Fibroblast of pulmonary artery (primary cell): ENCODE data around the gene ATXN2L.

ENCODE experiments used
- DNase-seq: peaks from one replicate; pipeline ENCODE4 v3.0.0-alpha.2; 2010; ENCODE audit warnings: low read depth
- H3K4me3 ChIP-seq: replicated peaks from 2 replicates; pipeline ENCODE4 v1.5.1; 2011; ENCODE audit warnings: low read depth, mild to moderate bottlenecking, control low read depth, low read length, moderate library complexity
- CTCF ChIP-seq: IDR thresholded peaks from 2 replicates; pipeline ENCODE4 v1.5.1; 2011; ENCODE audit warnings: mild to moderate bottlenecking, control low read depth, low read length, inconsistent platforms; ENCODE audit errors: missing control alignments

The ATXN2L gene

GRCh38 chr16:28846080-28846932, 23.5 kb downstream of the ATXN2L start, which contains the start of gene TUFM:
TSS of gene TUFM (minus strand) at chr16:28846348. CDS start at chr16:28846269, 79 bp downstream.
- peak; percentile 99 for DNase-seq
- peak within 1 kb of the TSS; percentile 98 for H3K4me3 ChIP-seq
- peak; percentile 60 for TF ChIP-seq CTCF

- H3K4me3 ChIP-seq: peak overlapping the region; percentile 98
- no peak for DNase-seq
- no peak for TF ChIP-seq CTCF
Measured at GRCh38 chr16:28846933-28847273, 24.1 kb downstream of the ATXN2L start.

- peak; percentile 21 for DNase-seq
- no peak overlapping the region for H3K4me3 ChIP-seq
- TF ChIP-seq CTCF: no peak
Measured at GRCh38 chr16:28858421-28858820, 35.6 kb downstream of the ATXN2L start.

GRCh38 chr16:28859326-28859725, 36.5 kb downstream of the ATXN2L start:
- no peak for TF ChIP-seq CTCF
- DNase-seq: no peak
- H3K4me3 ChIP-seq: no peak overlapping the region

GRCh38 chr16:28863929-28864793, 41.4 kb downstream of the ATXN2L start:
- TF ChIP-seq CTCF: no peak
- DNase-seq: peak; percentile 50
- H3K4me3 ChIP-seq: peak overlapping the region; percentile 96

- H3K4me3 ChIP-seq: peak overlapping the region; percentile 96
- TF ChIP-seq CTCF: no peak
- DNase-seq: no peak
Measured at GRCh38 chr16:28865001-28865688, 42.3 kb downstream of the ATXN2L start.
